ENCODE data around the gene FAM131A.
A peak's percentile ranks its signal among the peaks of the same experiment; 100 is the strongest.

Gene FAM131A

GRCh38 chr3:184362668-184363546 lies 25.5 kb downstream of the FAM131A start:
- H3K36me3 ChIP-seq = peaks cover 2% of the 10 kb centered on the region
- peaks cover 28% of the 10 kb centered on the region for H3K27me3 ChIP-seq
- peak overlapping the region; percentile 91 for H3K4me3 ChIP-seq (ENCODE audit: low read depth in 1 of 2, low read length in 1 of 2)
- H3K27ac ChIP-seq = peak overlapping the region; percentile 70
- no peaks in the 10 kb centered on the region for H3K9me3 ChIP-seq
- H3K4me1 ChIP-seq (ENCODE audit: control insufficient read depth in 1 of 2, insufficient read depth in 1 of 2, low read depth in 1 of 2, low read length in 1 of 2) = peaks cover 24 to 28% of the 10 kb centered on the region in 2 experiments
- TF ChIP-seq, protein P1, sequence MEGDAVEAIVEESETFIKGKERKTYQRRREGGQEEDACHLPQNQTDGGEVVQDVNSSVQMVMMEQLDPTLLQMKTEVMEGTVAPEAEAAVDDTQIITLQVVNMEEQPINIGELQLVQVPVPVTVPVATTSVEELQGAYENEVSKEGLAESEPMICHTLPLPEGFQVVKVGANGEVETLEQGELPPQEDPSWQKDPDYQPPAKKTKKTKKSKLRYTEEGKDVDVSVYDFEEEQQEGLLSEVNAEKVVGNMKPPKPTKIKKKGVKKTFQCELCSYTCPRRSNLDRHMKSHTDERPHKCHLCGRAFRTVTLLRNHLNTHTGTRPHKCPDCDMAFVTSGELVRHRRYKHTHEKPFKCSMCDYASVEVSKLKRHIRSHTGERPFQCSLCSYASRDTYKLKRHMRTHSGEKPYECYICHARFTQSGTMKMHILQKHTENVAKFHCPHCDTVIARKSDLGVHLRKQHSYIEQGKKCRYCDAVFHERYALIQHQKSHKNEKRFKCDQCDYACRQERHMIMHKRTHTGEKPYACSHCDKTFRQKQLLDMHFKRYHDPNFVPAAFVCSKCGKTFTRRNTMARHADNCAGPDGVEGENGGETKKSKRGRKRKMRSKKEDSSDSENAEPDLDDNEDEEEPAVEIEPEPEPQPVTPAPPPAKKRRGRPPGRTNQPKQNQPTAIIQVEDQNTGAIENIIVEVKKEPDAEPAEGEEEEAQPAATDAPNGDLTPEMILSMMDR (IDR thresholded peaks at IDR 0.05) = peak; percentile 50

GRCh38 chr3:184366619-184367289 lies 29.4 kb downstream of the FAM131A start:
- Histone ChIP-seq H3K27ac (no peak overlapping the region), H3K27me3 (no peaks in the 10 kb centered on the region), H3K36me3 (peaks cover 14% of the 10 kb centered on the region), H3K9me3 (no peaks in the 10 kb centered on the region), H3K4me1 (ENCODE audit: control insufficient read depth in 1 of 2, insufficient read depth in 1 of 2, low read depth in 1 of 2, low read length in 1 of 2) (peaks cover 17 to 22% of the 10 kb centered on the region in 2 experiments), H3K4me3 (ENCODE audit: low read depth in 1 of 2, low read length in 1 of 2) (no peak overlapping the region)
- TF ChIP-seq, protein P1 (IDR thresholded peaks at IDR 0.05) = no peak

DNA sequence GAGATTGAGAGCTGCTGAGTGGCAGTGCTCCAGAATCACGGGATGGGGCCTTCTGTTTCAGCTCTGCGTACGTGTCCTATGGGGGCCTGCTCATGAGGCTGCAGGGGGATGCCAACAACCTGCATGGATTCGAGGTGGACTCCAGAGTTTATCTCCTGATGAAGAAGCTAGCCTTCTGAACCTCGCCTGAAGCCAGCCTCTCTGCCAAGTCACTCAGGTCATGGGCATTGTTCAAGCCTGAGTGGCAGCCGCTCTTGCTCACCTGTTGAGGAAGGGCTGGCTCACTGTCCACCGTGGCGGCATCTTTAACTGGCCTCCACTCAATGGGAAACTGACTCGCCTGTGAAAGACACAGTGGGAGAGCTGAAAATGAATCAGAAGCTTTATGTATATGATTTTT lies 30.7 kb downstream of the FAM131A start:
- peaks cover 14% of the 10 kb centered on the region for H3K36me3 ChIP-seq
- peaks cover 5% of the 10 kb centered on the region for H3K27me3 ChIP-seq

GRCh38 chr3:184368586-184369183 lies 31.3 kb downstream of the FAM131A start:
- Histone ChIP-seq H3K27me3 (peaks cover 10% of the 10 kb centered on the region), H3K27ac (no peak overlapping the region), H3K9me3 (no peaks in the 10 kb centered on the region), H3K4me3 (ENCODE audit: low read depth in 1 of 2, low read length in 1 of 2) (no peak overlapping the region), H3K36me3 (peaks cover 14% of the 10 kb centered on the region), H3K4me1 (ENCODE audit: control insufficient read depth in 1 of 2, insufficient read depth in 1 of 2, low read depth in 1 of 2, low read length in 1 of 2) (peaks cover 3% of the 10 kb centered on the region in 2 experiments)
- TF ChIP-seq, protein P1 (IDR thresholded peaks at IDR 0.05) = no peak

More for the DNA sequence above, 30.7 kb downstream of the FAM131A start:
- Histone ChIP-seq H3K9me3 (no peaks in the 10 kb centered on the region), H3K4me1 (ENCODE audit: control insufficient read depth in 1 of 2, insufficient read depth in 1 of 2, low read depth in 1 of 2, low read length in 1 of 2) (peaks cover 8% of the 10 kb centered on the region in 2 experiments), H3K27ac (no peak overlapping the region), H3K4me3 (ENCODE audit: low read depth in 1 of 2, low read length in 1 of 2) (no peak overlapping the region)
- TF ChIP-seq, protein P1 (IDR thresholded peaks at IDR 0.05) = no peak

DNA sequence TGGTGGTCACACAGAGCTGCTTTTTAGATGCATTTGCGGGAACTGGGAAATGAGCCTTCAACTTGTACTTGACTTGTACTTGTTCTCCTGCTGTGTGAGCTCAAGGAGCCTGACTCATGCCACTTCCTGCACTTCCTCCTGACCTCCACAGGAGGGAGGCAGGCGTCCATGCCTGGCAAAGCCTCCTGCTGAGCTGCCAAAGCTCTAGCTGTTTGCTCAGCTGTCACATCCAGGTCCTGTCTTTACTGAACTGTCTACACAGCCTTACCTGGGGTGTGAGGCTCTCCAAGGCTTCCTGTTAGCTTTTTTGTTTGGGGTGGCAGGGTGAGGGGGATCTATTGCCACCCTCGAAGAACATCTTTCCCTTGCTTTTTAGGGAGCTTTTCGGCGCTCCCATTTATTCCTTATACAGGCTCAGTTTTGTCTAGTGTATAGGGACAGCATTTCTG lies 34.2 kb downstream of the FAM131A start:
- Histone ChIP-seq H3K4me3 (ENCODE audit: low read depth in 1 of 2, low read length in 1 of 2) (no peak overlapping the region), H3K27ac (no peak overlapping the region), H3K36me3 (peaks cover 14% of the 10 kb centered on the region), H3K9me3 (no peaks in the 10 kb centered on the region), H3K4me1 (ENCODE audit: control insufficient read depth in 1 of 2, insufficient read depth in 1 of 2, low read depth in 1 of 2, low read length in 1 of 2) (no peaks in the 10 kb centered on the region), H3K27me3 (peaks cover 39% of the 10 kb centered on the region)
- TF ChIP-seq, protein P1 (IDR thresholded peaks at IDR 0.05) = peak; percentile 20
